Esophagus squamous epithelium (tissue), 5 donors: ENCODE results near the gene TRIM37. TPM values are rescaled to one million over a fixed set of nuclear protein-coding genes. Genes with fewer than 3 reads are reported as not detected.

Source experiments
- DNase-seq: peaks from one replicate; lab custom pipeline; 2025; lab: John Stamatoyannopoulos, UW
- H3K27ac ChIP-seq, 4 donors: fragments of 200-600 bp; sonication (generic); one replicate each; pipeline ENCODE4 v1.5.1; 2016 to 2019; ENCODE audit warnings: mild to moderate bottlenecking in 1 of 4
- H3K27me3 ChIP-seq, 4 donors: fragments of 200-600 bp; sonication (generic); 1 replicate in 3 of 4; 2 replicates in 1 of 4; pipeline versions ENCODE4 v1.5.1 to v1.6.0; 2017 to 2021; ENCODE audit warnings: antibody characterized with exemption in 1 of 4
- H3K36me3 ChIP-seq, 3 donors: fragments of 200-600 bp; sonication (generic); one replicate each; pipeline ENCODE4 v1.5.1; 2016 to 2019
- H3K4me1 ChIP-seq, 3 donors: fragments of 200-600 bp; sonication (generic); one replicate each; pipeline ENCODE4 v1.5.1; 2017 to 2019
- H3K4me3 ChIP-seq, 4 donors: fragments of 200-600 bp; sonication (generic); 1 replicate in 3 of 4; 2 replicates in 1 of 4; pipeline ENCODE4 v1.5.1; 2016 to 2019; ENCODE audit warnings: mild to moderate bottlenecking in 2 of 4, moderate library complexity in 1 of 4
- H3K9me3 ChIP-seq, 3 donors: fragments of 200-600 bp; sonication (generic); one replicate each; pipeline ENCODE4 v1.5.1; 2016 to 2019
- CTCF ChIP-seq, 6 experiments: fragments of 450-650 bp in 4 of 6; fragments of 200-600 bp in 2 of 6; sonication (generic) in 2 of 6; IDR thresholded peaks; one replicate each; pipeline ENCODE4 v1.5.1; 2016 to 2019; ENCODE audit warnings: antibody characterized with exemption in 6 of 6, mild to moderate bottlenecking in 4 of 6, moderate library complexity in 4 of 6
- POLR2A ChIP-seq, 4 donors: fragments of 450-650 bp; IDR thresholded peaks; one replicate each; pipeline ENCODE4 v1.6.1; 2017; ENCODE audit warnings: antibody characterized with exemption in 4 of 4, mild to moderate bottlenecking in 4 of 4, moderate library complexity in 3 of 4
- WGBS, 2 donors: methylation state at CpG; one replicate each; pipeline ENCODE4 v1.1.5; 2018; 5-methylcytosine and 5-hydroxymethylcytosine counted together
- intact Hi-C: fragments of 100-400 bp; cut with DNase I; formaldehyde crosslinking; loops from one replicate; pipeline ENCODE4 v1.15.0; 2022
- total RNA-seq, 4 donors: library from RNA; depleted of rRNA; stranded (reverse); fragments of >200 nt; gene quantifications; one replicate each; pipeline ENCODE4 v1.1.0, GENCODE V29; 2016
- donor health status: DM: yes; HTN: yes; CAD: no.

The TRIM37 gene
- total RNA-seq, 4 donors from 2014 or later: 6.6 to 19.5 (median 17.1) TPM

- peaks cover 0 to 3% (median 0%) of the 10 kb centered on the region in 3 donors for H3K4me1 ChIP-seq
- intact Hi-C loops: loop anchor here (10.0 kb wide), 2 partner anchors 300 to 480 kb away; no protein-coding TSS in a partner anchor
- no peaks in the 10 kb centered on the region for H3K27me3 ChIP-seq
- peaks cover 0 to 56% (median 3%) of the 10 kb centered on the region in 3 donors for H3K36me3 ChIP-seq
- no peak overlapping the region for H3K4me3 ChIP-seq
- H3K9me3 ChIP-seq: no peaks in the 10 kb centered on the region
- TF ChIP-seq CTCF (IDR thresholded peaks at IDR 0.05) (peak; percentile 91 to 95 (median 94)), POLR2A (IDR thresholded peaks at IDR 0.05) (no peak)
- H3K27ac ChIP-seq: no peak overlapping the region
- no peak for DNase-seq
- WGBS, 2 donors: 16 to 22% methylated on average over 4 of the region's 4 CpGs
Observed at GRCh38 chr17:59004338-59005111, 102.2 kb downstream of the TRIM37 start.

- TF ChIP-seq POLR2A (IDR thresholded peaks at IDR 0.05) (no peak), CTCF (IDR thresholded peaks at IDR 0.05) (no peak)
- Histone ChIP-seq H3K4me1 (peaks cover 0 to 3% (median 0%) of the 10 kb centered on the region in 3 donors), H3K27me3 (no peaks in the 10 kb centered on the region), H3K36me3 (peaks cover 0 to 56% (median 7%) of the 10 kb centered on the region in 3 donors), H3K27ac (no peak overlapping the region), H3K9me3 (no peaks in the 10 kb centered on the region), H3K4me3 (no peak overlapping the region)
- no peak for DNase-seq
- 87 to 100% methylated on average over 1 of the region's 1 CpG for WGBS, 2 donors
- intact Hi-C loops: loop anchor here (10.0 kb wide), 2 partner anchors 299 to 479 kb away; no protein-coding TSS in a partner anchor
Observed at GRCh38 chr17:59003860-59004259, 102.8 kb downstream of the TRIM37 start.

GRCh38 chr17:59002848-59003247, 103.8 kb downstream of the TRIM37 start:
- 100% methylated on average over 2 of the region's 2 CpGs for WGBS, 2 donors
- no peaks in the 10 kb centered on the region for H3K27me3 ChIP-seq

GRCh38 chr17:59002126-59002525, 104.6 kb downstream of the TRIM37 start:
- Histone ChIP-seq H3K36me3 (peaks cover 0 to 54% (median 7%) of the 10 kb centered on the region in 3 donors), H3K4me1 (peaks cover 0 to 3% (median 0%) of the 10 kb centered on the region in 3 donors), H3K27ac (no peak overlapping the region), H3K4me3 (no peak overlapping the region), H3K27me3 (no peaks in the 10 kb centered on the region), H3K9me3 (no peaks in the 10 kb centered on the region)
- intact Hi-C loops: loop anchor here (10.0 kb wide), 2 partner anchors 297 to 477 kb away; no protein-coding TSS in a partner anchor
- TF ChIP-seq CTCF (IDR thresholded peaks at IDR 0.05): no peak
- no peak for TF ChIP-seq POLR2A (IDR thresholded peaks at IDR 0.05)
- DNase-seq: no peak
- 86 to 89% methylated on average over 3 of the region's 3 CpGs for WGBS, 2 donors

More at GRCh38 chr17:59002848-59003247, 103.8 kb downstream of the TRIM37 start:
- TF ChIP-seq POLR2A (IDR thresholded peaks at IDR 0.05) (no peak), CTCF (IDR thresholded peaks at IDR 0.05) (no peak)
- Histone ChIP-seq H3K27ac (no peak overlapping the region), H3K36me3 (peaks cover 0 to 54% (median 7%) of the 10 kb centered on the region in 3 donors), H3K4me3 (no peak overlapping the region), H3K9me3 (no peaks in the 10 kb centered on the region), H3K4me1 (peaks cover 0 to 3% (median 0%) of the 10 kb centered on the region in 3 donors)
- no peak for DNase-seq
- intact Hi-C loops: loop anchor here (10.0 kb wide), 2 partner anchors 298 to 478 kb away; no protein-coding TSS in a partner anchor
